Heart right ventricle (tissue), 16 donors: ENCODE results near the gene NLRP1. TPM values are rescaled to one million over a fixed set of nuclear protein-coding genes. Genes with fewer than 3 reads are reported as not detected.

Experiments
- ATAC-seq, 8 donors: fragments of 200-7000 bp; cut with Tn5 transposase; one replicate each; pipeline ENCODE4 v1.9.1; 2020; ENCODE audit warnings: mild to moderate bottlenecking in 8 of 8, moderate library complexity in 8 of 8, moderate number of reproducible peaks in 1 of 8
- DNase-seq, 2 donors: peaks; one replicate each; pipeline ENCODE4 v3.0.0-alpha.2; 2020
- H3K27ac ChIP-seq, 10 donors: fragments of 200-600 bp; sonication (generic) in 2 of 10; one replicate each; pipeline versions ENCODE4 v1.5.0 to v1.8.0; 2020 to 2022; ENCODE audit warnings: mild to moderate bottlenecking in 3 of 10
- H3K27me3 ChIP-seq, 7 donors: fragments of 200-600 bp; one replicate each; pipeline ENCODE4 v1.8.0; 2021 to 2022; ENCODE audit warnings: mild to moderate bottlenecking in 2 of 7
- H3K36me3 ChIP-seq, 9 donors: fragments of 200-600 bp; sonication (generic) in 1 of 9; one replicate each; pipeline versions ENCODE4 v1.5.0 to v1.8.0; 2020 to 2022; ENCODE audit warnings: mild to moderate bottlenecking in 2 of 9
- H3K4me1 ChIP-seq, 9 donors: fragments of 200-600 bp; sonication (generic) in 1 of 9; one replicate each; pipeline versions ENCODE4 v1.5.0 to v1.8.0; 2020 to 2022; ENCODE audit warnings: mild to moderate bottlenecking in 4 of 9
- H3K4me3 ChIP-seq, 10 donors: fragments of 200-600 bp; sonication (generic) in 2 of 10; one replicate each; pipeline versions ENCODE4 v1.5.0 to v1.8.0; 2020 to 2022; ENCODE audit warnings: mild to moderate bottlenecking in 7 of 10, moderate library complexity in 2 of 10
- H3K9me3 ChIP-seq, 11 donors: fragments of 200-600 bp in 10 of 11; sonication (generic) in 2 of 11; one replicate each; pipeline versions ENCODE4 v1.5.0 to v1.8.0; 2013 to 2022; ENCODE audit warnings: mild to moderate bottlenecking in 2 of 11, control low read depth in 1 of 11, moderate library complexity in 1 of 11
- CTCF ChIP-seq, 9 donors: fragments of 200-600 bp; sonication (generic) in 2 of 9; IDR thresholded peaks; one replicate each; pipeline versions ENCODE4 v1.5.0 to v1.8.0; 2021 to 2022; ENCODE audit warnings: antibody characterized with exemption in 9 of 9, mild to moderate bottlenecking in 5 of 9, moderate library complexity in 1 of 9
- WGBS, 2 donors: extraction: QIAGEN DNeasy Blood & Tissue Kit; methylation state at CpG; one replicate each; pipeline ENCODE4 v1.1.7; 2013; ENCODE audit warnings: inconsistent platforms in 1 of 2; 5-methylcytosine and 5-hydroxymethylcytosine counted together
- intact Hi-C, 10 donors: fragments of 100-400 bp; cut with DNase I; formaldehyde crosslinking; loops; one replicate each; pipeline versions ENCODE4 v1.11.1 to v1.14.2; 2022
- polyA plus RNA-seq, 2 donors: library from polyadenylated mRNA; stranded (reverse); fragments of 200-250 nt; gene quantifications; one replicate each; pipeline ENCODE4 v1.2.3, GENCODE V29; 2013
- total RNA-seq, 10 donors: library from RNA; stranded (reverse); fragmentation: NEBNext Ultra II Directional in 3 of 10; extraction: Animal tissue kit (Norgen Biotek cat#: 25700) in 3 of 10; gene quantifications; one replicate each; pipeline versions ENCODE4 v1.2.1 to v1.2.4, GENCODE V29; 2021 to 2023
- donor health status: Arrhythmogenic right ventricular cardiomyopathy.
- donor health status: ischemic (EF 13 %, LVEDD 7.1; RV severe dilation, severe dysfunction).
- donor health status: healthy with polysubstance abuse.
- donor health status: DM: no; HTN: yes; CAD: no.
- donor health status: DM: no; HTN: no; CAD: no.
- donor health status: ischemic (EF 25% LVEDD 6.9; RV normal size, moderate dysfunction).
- donor health status: ischemic (EF 25% LVEDD 5.7; RV mildly dilated, moderate dysfunction).
- donor health status: healthy.
- donor health status: DM: yes; HTN: yes; CAD: no.
- donor health status: Ischemic cardiomyopathy.
- donor health status: ischemic (EF 35%, LVEDD 5.7; RV mildly dilated, moderate dysfunction).
- donor health status: nonischemic (EF 11% LVEDD 7.7; RV severe dilation, severe dysfunction).
- donor health status: DM: yes; HTN: yes; CAD: no.
- donor health status: PGD.
- donor health status: ischemic (EF 29% LVEDD 5.4; RV normal size, mild dysfunction).
- donor health status: nonischemic (EF 23%, LVEDD 6.1; RV moderate dilation, normal function).

The NLRP1 gene
- total and polyA plus RNA-seq, 12 donors = 4.9 to 34.3 (median 7.6) TPM

GRCh38 chr17:5628262-5628661 lies 44.0 kb upstream of the NLRP1 start:
- no peak for ATAC-seq
- no peaks in the 10 kb centered on the region for H3K36me3 ChIP-seq
- H3K4me3 ChIP-seq = no peak overlapping the region
- DNase-seq = no peak
- WGBS, 2 donors = 65 to 87% methylated on average over 3 of the region's 3 CpGs
- intact Hi-C loops = no loop called here
- no peak for TF ChIP-seq CTCF (IDR thresholded peaks at IDR 0.05)
- H3K9me3 ChIP-seq = no peaks in the 10 kb centered on the region
- H3K27ac ChIP-seq = no peak overlapping the region
- H3K4me1 ChIP-seq = no peaks in the 10 kb centered on the region
- peaks cover 0 to 61% (median 31%) of the 10 kb centered on the region in 7 donors for H3K27me3 ChIP-seq

GRCh38 chr17:5624211-5624610 lies 39.9 kb upstream of the NLRP1 start:
- Histone ChIP-seq H3K9me3 (no peaks in the 10 kb centered on the region), H3K4me3 (no peak overlapping the region), H3K27ac (no peak overlapping the region), H3K4me1 (no peaks in the 10 kb centered on the region), H3K36me3 (no peaks in the 10 kb centered on the region), H3K27me3 (peaks cover 0 to 74% (median 42%) of the 10 kb centered on the region in 7 donors)
- WGBS, 2 donors = 49 to 53% methylated on average over 4 of the region's 4 CpGs
- intact Hi-C loops = no loop called here
- no peak for ATAC-seq
- TF ChIP-seq CTCF (IDR thresholded peaks at IDR 0.05) = no peak
- no peak for DNase-seq

- WGBS, 2 donors = 61 to 63% methylated on average over 2 of the region's 2 CpGs
These were observed 37.4 kb upstream of the NLRP1 start for GRCh38 chr17:5621729-5622128.

GRCh38 chr17:5621026-5621425 lies 36.7 kb upstream of the NLRP1 start:
- Histone ChIP-seq H3K9me3 (no peaks in the 10 kb centered on the region), H3K36me3 (no peaks in the 10 kb centered on the region), H3K4me1 (no peaks in the 10 kb centered on the region), H3K27ac (no peak overlapping the region), H3K27me3 (peaks cover 0 to 63% (median 39%) of the 10 kb centered on the region in 7 donors), H3K4me3 (no peak overlapping the region)
- intact Hi-C loops = no loop called here
- WGBS, 2 donors = 66 to 67% methylated on average over 4 of the region's 4 CpGs
- no peak for TF ChIP-seq CTCF (IDR thresholded peaks at IDR 0.05)
- ATAC-seq = no peak
- DNase-seq = no peak

More at GRCh38 chr17:5621729-5622128, 37.4 kb upstream of the NLRP1 start:
- intact Hi-C loops = no loop called here
- peaks cover 0 to 63% (median 39%) of the 10 kb centered on the region in 7 donors for H3K27me3 ChIP-seq
- TF ChIP-seq CTCF (IDR thresholded peaks at IDR 0.05) = no peak
- no peaks in the 10 kb centered on the region for H3K4me1 ChIP-seq
- ATAC-seq = no peak
- no peak for DNase-seq
- no peak overlapping the region for H3K4me3 ChIP-seq
- no peaks in the 10 kb centered on the region for H3K9me3 ChIP-seq
- no peaks in the 10 kb centered on the region for H3K36me3 ChIP-seq
- no peak overlapping the region for H3K27ac ChIP-seq
